Testis (tissue), 3 donors: ENCODE results near the gene MAST4. TPM values are rescaled to one million over a fixed set of nuclear protein-coding genes. Genes with fewer than 3 reads are reported as not detected.

Experiments
- DNase-seq: peaks from one replicate; pipeline ENCODE4 v3.0.0-alpha.2; 2019
- H3K27ac ChIP-seq, 2 donors: fragments of 200-600 bp; sonication (generic); one replicate each; pipeline ENCODE4 v1.5.1; 2019
- H3K27me3 ChIP-seq: fragments of 200-600 bp; sonication (generic); one replicate; pipeline ENCODE4 v1.5.1; 2019
- H3K36me3 ChIP-seq: fragments of 200-600 bp; sonication (generic); one replicate; pipeline ENCODE4 v1.5.1; 2017; ENCODE audit warnings: low read depth; ENCODE audit errors: missing control alignments
- H3K4me1 ChIP-seq: fragments of 200-600 bp; sonication (generic); one replicate; pipeline ENCODE4 v1.5.1; 2019
- H3K4me3 ChIP-seq, 2 donors: fragments of 200-600 bp; sonication (generic); one replicate each; pipeline ENCODE4 v1.5.1; 2017 to 2019
- H3K9me3 ChIP-seq: fragments of 200-600 bp; sonication (generic); one replicate; pipeline ENCODE4 v1.5.1; 2017
- CTCF ChIP-seq, 3 experiments: fragments of 450-650 bp in 2 of 3; fragments of 200-600 bp in 1 of 3; sonication (generic) in 1 of 3; IDR thresholded peaks; one replicate each; pipeline ENCODE4 v1.5.1; 2016 to 2019; ENCODE audit warnings: antibody characterized with exemption in 3 of 3, mild to moderate bottlenecking in 2 of 3, moderate library complexity in 1 of 3
- POLR2A ChIP-seq: fragments of 450-650 bp; IDR thresholded peaks from one replicate; pipeline ENCODE4 v1.6.1; 2017; ENCODE audit warnings: antibody characterized with exemption, mild to moderate bottlenecking, moderate library complexity
- WGBS, 2 donors: methylation state at CpG; one replicate each; pipeline ENCODE4 v1.1.5; 2018; 5-methylcytosine and 5-hydroxymethylcytosine counted together
- intact Hi-C: fragments of 100-400 bp; cut with DNase I; formaldehyde crosslinking; loops from one replicate; pipeline ENCODE4 v1.15.1; 2023; ENCODE audit warnings: low total_unique reads
- polyA plus RNA-seq: library from polyadenylated mRNA; stranded (reverse); fragments of 350-450 nt; fragmentation: Illumina TruSeq; extraction: RNeasy Lipid Tissue Mini Kit (QIAGEN cat#74804); gene quantifications from one replicate; pipeline ENCODE4 v1.2.3, GENCODE V29; 2014; ENCODE audit warnings: low read depth, low replicate concordance; ENCODE audit not compliant: insufficient read depth
- total RNA-seq, 2 donors: library from RNA; depleted of rRNA; stranded (reverse); fragments of >200 nt; gene quantifications; one replicate each; pipeline ENCODE4 v1.2.3, GENCODE V29; 2016

Gene MAST4
- total and polyA plus RNA-seq, 3 donors from 2014 or later, result 27.2 to 56.4 (median 51.4) TPM

GRCh38 chr5:67178085-67178484, 581.9 kb downstream of the MAST4 start:
- 68 to 93% methylated on average over 1 of the region's 1 CpG for WGBS, 2 donors
- Histone ChIP-seq H3K4me3 (no peak overlapping the region), H3K4me1 (peaks cover 8% of the 10 kb centered on the region), H3K27ac (no peak overlapping the region), H3K9me3 (no peaks in the 10 kb centered on the region), H3K36me3 (no peaks in the 10 kb centered on the region), H3K27me3 (no peaks in the 10 kb centered on the region)
- DNase-seq, result no peak
- intact Hi-C loops, result no loop called here
- TF ChIP-seq POLR2A (no peak), CTCF (IDR thresholded peaks at IDR 0.05) (no peak)

- intact Hi-C loops, result no loop called here
- no peak for TF ChIP-seq POLR2A
- TF ChIP-seq CTCF (IDR thresholded peaks at IDR 0.05), result no peak
- no peak overlapping the region for H3K4me3 ChIP-seq
- H3K27ac ChIP-seq, result no peak overlapping the region
- WGBS, 2 donors, result 95 to 96% methylated on average over 7 of the region's 7 CpGs
- H3K9me3 ChIP-seq, result no peaks in the 10 kb centered on the region
- no peak for DNase-seq
- H3K36me3 ChIP-seq, result no peaks in the 10 kb centered on the region
- H3K27me3 ChIP-seq, result no peaks in the 10 kb centered on the region
- H3K4me1 ChIP-seq, result peaks cover 8% of the 10 kb centered on the region
These were observed 582.8 kb downstream of the MAST4 start for GRCh38 chr5:67178966-67179365.

- intact Hi-C loops, result no loop called here
- Histone ChIP-seq H3K36me3 (no peaks in the 10 kb centered on the region), H3K9me3 (no peaks in the 10 kb centered on the region), H3K27me3 (no peaks in the 10 kb centered on the region), H3K4me3 (no peak overlapping the region), H3K27ac (no peak overlapping the region), H3K4me1 (peaks cover 8% of the 10 kb centered on the region)
- no peak for TF ChIP-seq POLR2A
- no peak for TF ChIP-seq CTCF (IDR thresholded peaks at IDR 0.05)
- DNase-seq, result no peak
- WGBS, 2 donors, result 89 to 93% methylated on average over 5 of the region's 5 CpGs
These were observed 583.6 kb downstream of the MAST4 start for GRCh38 chr5:67179697-67180361.

GRCh38 chr5:67181648-67182221, 585.5 kb downstream of the MAST4 start:
- Histone ChIP-seq H3K36me3 (no peaks in the 10 kb centered on the region), H3K4me1 (peaks cover 8% of the 10 kb centered on the region), H3K27me3 (no peaks in the 10 kb centered on the region), H3K4me3 (no peak overlapping the region), H3K27ac (peak overlapping the region; percentile 55 to 77), H3K9me3 (no peaks in the 10 kb centered on the region)
- intact Hi-C loops, result no loop called here
- WGBS, 2 donors, result 52 to 60% methylated on average over 5 of the region's 5 CpGs
- DNase-seq, result no peak
- TF ChIP-seq POLR2A, result no peak
- no peak for TF ChIP-seq CTCF (IDR thresholded peaks at IDR 0.05)
